Activated CD4-positive, alpha-beta T cell treated with anti-CD3 and anti-CD28 coated beads for 24 hours (primary cell): Measurements from ENCODE around the gene ADGB.

Source experiments
- DNase-seq, 2 donors: peaks; one replicate each; pipeline ENCODE4 v3.0.0-alpha.2; 2020; ENCODE audit warnings: low read depth in 2 of 2

The ADGB gene

DNA sequence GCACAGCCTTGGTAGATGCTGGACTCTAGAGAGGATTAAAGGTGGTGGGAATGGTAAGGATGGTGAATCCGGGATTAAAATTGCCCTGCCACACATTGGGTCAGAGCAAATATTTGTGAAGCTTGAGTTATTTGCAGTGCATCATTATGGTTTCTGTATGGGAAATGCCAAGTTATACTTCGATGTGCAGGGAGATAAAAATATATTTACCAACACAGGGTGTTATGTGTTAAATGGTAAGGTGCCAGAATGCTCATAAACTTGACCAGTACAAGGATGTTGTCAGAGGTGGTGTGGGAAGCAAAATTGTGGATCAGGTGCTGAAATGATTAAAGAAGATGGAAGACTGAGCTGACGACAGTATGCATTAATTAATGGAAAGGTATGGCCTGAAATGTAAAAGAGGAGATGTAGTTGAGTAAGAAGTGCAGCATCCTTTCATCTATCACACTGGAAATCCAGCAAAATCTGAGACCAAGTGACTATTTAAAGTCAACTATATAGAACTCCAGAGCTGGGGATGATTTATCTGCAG, 262.3 kb downstream of the ADGB start:
- DNase-seq, result no peak

DNA sequence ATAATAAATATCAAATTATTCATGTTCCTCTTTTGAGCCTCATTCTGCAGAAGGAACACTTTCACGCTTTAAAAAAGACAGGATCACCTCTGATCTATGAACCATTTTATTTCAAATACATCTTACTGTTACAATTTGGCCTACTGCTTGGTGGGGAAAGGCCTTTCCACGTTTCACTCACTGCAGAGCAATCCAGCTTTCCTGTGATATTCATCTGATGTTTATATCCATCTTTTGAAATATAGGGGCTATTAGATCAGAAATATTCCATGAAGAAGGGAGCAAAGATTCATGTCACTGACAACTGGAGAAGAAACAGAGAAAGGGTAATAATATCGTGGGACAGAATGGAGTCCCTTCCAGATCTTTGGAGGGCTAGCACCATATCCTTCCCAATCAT, 262.9 kb downstream of the ADGB start:
- no peak for DNase-seq

DNA sequence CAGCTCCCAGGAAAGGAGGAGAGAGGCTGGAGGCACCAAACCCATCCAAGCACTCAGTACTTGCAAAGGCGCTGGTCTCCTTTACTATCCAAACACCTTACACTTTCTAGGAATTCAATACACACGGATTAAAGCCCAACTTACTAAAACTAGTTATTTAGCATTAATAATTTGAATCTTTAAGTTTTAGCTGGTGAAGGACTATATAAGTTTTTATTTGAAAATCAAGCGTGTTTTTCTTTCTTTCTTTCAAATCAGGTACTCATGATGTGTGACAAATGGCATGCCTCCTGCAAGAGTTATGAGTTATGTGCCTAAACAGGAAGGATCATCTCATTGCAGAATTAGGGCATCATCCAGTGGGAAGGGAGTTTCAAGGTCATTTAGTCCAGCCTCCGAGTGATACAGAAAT, 263.7 kb downstream of the ADGB start:
- no peak for DNase-seq

DNA sequence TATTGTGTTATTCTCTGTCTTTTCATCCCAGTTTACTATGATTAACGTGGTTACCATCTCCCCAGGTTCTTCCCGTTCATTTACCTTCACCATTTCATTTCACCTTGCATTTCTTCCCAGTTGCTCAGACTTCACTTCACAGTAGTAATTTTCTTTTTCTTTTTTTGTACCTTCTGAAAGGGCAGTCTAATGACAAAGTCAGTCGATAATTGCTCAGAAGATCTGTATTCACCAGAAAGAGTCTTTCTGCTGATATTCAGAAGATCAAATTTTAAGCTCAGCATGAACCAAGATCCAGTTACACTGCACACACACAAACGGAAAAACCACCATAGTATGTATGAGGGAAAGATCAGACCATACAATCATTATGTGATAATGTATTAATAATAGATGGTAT, 265.5 kb downstream of the ADGB start:
- no peak for DNase-seq

DNA sequence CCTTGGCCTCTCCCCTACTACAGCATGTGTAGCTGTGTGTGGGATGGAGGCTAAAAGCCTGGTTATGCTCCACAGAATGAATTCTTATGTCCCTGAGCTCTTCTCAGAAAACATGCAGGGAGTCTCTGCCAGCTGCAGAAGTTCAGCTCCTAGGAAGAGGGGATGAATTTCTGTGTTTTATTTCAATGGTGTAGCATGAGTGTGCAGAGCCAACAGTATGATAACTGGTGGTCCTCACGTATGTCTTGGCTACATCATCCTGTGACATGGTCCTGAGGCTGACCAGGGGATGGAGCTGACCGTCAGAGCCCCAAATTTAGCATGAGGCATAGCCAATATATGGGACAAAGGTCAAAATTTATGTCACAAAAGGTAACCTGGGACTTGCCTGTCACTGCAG, 266.1 kb downstream of the ADGB start:
- DNase-seq, result no peak
